ENCODE results near the gene PNPLA3.

PNPLA3 gene

GRCh38 chr22:43922123-43922522 is 1.5 kb upstream of the PNPLA3 start:
- H3K4me3 Mint-ChIP-seq: peak overlapping the region in 1 of 2 donors; percentile 80

GRCh38 chr22:43923191-43923590 is 414 bp upstream of the PNPLA3 start:
- Mint-ChIP-seq H3K27me3 (peaks cover 15 to 75% of the 10 kb centered on the region in 2 donors), H3K9me3 (no peaks in the 10 kb centered on the region), H3K27ac (no peak overlapping the region), H3K4me1 (ENCODE audit: low read depth in 2 of 2) (peaks cover 5 to 10% of the 10 kb centered on the region in 2 donors), H3K4me3 (peak overlapping the region; percentile 70 to 80), H3K36me3 (ENCODE audit: insufficient read depth) (peaks cover under 1% of the 10 kb centered on the region)
- DNase-seq (peak in 1 of 3 experiments; percentile 11), ATAC-seq (replicated peaks) (peak; percentile 41)

More at GRCh38 chr22:43922123-43922522, 1.5 kb upstream of the PNPLA3 start:
- H3K27ac Mint-ChIP-seq: no peak overlapping the region
- peaks cover 5 to 10% of the 10 kb centered on the region in 2 donors for H3K4me1 Mint-ChIP-seq (ENCODE audit: low read depth in 2 of 2)
- peaks cover 25 to 81% of the 10 kb centered on the region in 2 donors for H3K27me3 Mint-ChIP-seq
- H3K36me3 Mint-ChIP-seq (ENCODE audit: insufficient read depth): no peaks in the 10 kb centered on the region
- ATAC-seq (replicated peaks) (no peak), DNase-seq (no peak)
- no peaks in the 10 kb centered on the region for H3K9me3 Mint-ChIP-seq

DNA sequence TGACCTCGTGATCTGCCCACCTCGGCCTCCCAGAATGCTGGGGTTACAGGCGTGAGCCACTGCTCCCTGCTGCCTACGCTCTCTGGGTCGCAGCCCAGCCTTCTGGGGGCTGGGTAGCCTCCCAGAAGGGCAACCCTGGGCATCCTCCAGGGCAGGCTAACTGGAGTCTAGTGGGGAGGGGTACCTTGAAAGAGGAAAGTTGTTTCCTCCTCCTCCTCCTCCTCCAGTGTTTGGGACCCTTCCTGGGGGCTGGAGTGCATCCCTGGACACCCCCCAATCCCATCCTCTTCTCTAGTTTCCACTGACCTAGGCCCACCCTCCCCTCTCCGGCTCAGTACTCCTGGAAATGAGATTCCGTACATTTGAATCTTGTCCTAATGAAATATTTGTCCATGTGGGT is 1.3 kb downstream of the PNPLA3 start:
- peak overlapping the region; percentile 70 to 80 for H3K4me3 Mint-ChIP-seq
- H3K27me3 Mint-ChIP-seq: peaks cover 0 to 68% of the 10 kb centered on the region in 2 donors
- H3K27ac Mint-ChIP-seq: no peak overlapping the region

GRCh38 chr22:43925433-43926348 is 2.1 kb downstream of the PNPLA3 start:
- Mint-ChIP-seq H3K27ac (no peak overlapping the region), H3K4me1 (ENCODE audit: low read depth in 2 of 2) (peaks cover 5 to 10% of the 10 kb centered on the region in 2 donors), H3K27me3 (peaks cover 3 to 71% of the 10 kb centered on the region in 2 donors), H3K36me3 (ENCODE audit: insufficient read depth) (peaks cover 3% of the 10 kb centered on the region), H3K4me3 (peak overlapping the region; percentile 70 to 80), H3K9me3 (no peaks in the 10 kb centered on the region)
- ATAC-seq (replicated peaks) (no peak), DNase-seq (no peak)

More for the DNA sequence above, 1.3 kb downstream of the PNPLA3 start:
- ATAC-seq (replicated peaks): no peak
- H3K36me3 Mint-ChIP-seq (ENCODE audit: insufficient read depth): peaks cover 3% of the 10 kb centered on the region
- H3K4me1 Mint-ChIP-seq (ENCODE audit: low read depth in 2 of 2): peaks cover 5 to 10% of the 10 kb centered on the region in 2 donors
- DNase-seq: no peak
- no peaks in the 10 kb centered on the region for H3K9me3 Mint-ChIP-seq

GRCh38 chr22:43926349-43926710 is 2.7 kb downstream of the PNPLA3 start:
- no peak overlapping the region for H3K4me3 Mint-ChIP-seq
- DNase-seq (no peak), ATAC-seq (replicated peaks) (no peak)
- H3K27ac Mint-ChIP-seq: no peak overlapping the region
- H3K9me3 Mint-ChIP-seq: no peaks in the 10 kb centered on the region
- H3K36me3 Mint-ChIP-seq (ENCODE audit: insufficient read depth): peaks cover 3% of the 10 kb centered on the region
- H3K27me3 Mint-ChIP-seq: peaks cover 5 to 67% of the 10 kb centered on the region in 2 donors
- H3K4me1 Mint-ChIP-seq (ENCODE audit: low read depth in 2 of 2): peaks cover 5 to 10% of the 10 kb centered on the region in 2 donors

DNA sequence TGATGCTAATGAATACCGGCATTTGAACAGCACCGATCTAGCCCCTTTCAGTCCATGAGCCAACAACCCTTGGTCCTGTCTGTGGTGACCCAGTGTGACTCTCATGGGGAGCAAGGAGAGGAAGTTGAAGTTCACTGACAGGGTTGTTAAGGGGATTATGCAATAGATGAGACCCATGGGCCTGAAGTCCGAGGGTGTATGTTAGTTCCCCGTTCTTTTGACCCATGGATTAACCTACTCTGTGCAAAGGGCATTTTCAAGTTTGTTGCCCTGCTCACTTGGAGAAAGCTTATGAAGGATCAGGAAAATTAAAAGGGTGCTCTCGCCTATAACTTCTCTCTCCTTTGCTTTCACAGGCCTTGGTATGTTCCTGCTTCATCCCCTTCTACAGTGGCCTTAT is 4.9 kb downstream of the PNPLA3 start:
- H3K4me3 Mint-ChIP-seq: no peak overlapping the region
- no peak for ATAC-seq (replicated peaks)
- H3K27ac Mint-ChIP-seq: no peak overlapping the region
- peaks cover 6 to 58% of the 10 kb centered on the region in 2 donors for H3K27me3 Mint-ChIP-seq
- H3K4me1 Mint-ChIP-seq (ENCODE audit: low read depth in 2 of 2): peaks cover 0 to 6% of the 10 kb centered on the region in 2 donors
- H3K36me3 Mint-ChIP-seq (ENCODE audit: insufficient read depth): peaks cover 3% of the 10 kb centered on the region
- H3K9me3 Mint-ChIP-seq: no peaks in the 10 kb centered on the region
- DNase-seq: no peak

DNA sequence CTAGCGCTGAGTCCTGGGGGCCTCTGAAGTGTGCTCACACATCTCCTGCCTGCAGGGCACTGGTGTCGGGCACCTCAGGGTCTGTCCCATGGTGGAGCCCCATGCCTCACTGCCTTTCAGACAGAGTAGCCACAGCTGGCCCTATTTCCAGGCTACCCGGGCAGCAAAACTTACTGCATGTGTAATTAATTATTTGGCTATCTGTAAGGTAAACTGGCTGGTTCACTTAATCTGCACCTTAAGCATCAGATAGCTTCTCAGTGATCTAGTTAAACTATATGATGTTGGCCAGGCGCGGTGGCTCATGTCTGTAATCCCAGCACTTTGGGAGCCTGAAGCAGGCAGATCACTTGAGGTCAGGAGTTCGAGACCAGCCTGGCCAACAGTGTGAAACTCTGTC is 5.3 kb downstream of the PNPLA3 start:
- DNase-seq (no peak), ATAC-seq (replicated peaks) (no peak)

GRCh38 chr22:43931771-43932170 is 8.2 kb downstream of the PNPLA3 start:
- H3K27ac Mint-ChIP-seq: no peak overlapping the region
- H3K27me3 Mint-ChIP-seq: peaks cover 26 to 69% of the 10 kb centered on the region in 2 donors
- DNase-seq (no peak), ATAC-seq (replicated peaks) (no peak)
- no peak overlapping the region for H3K4me3 Mint-ChIP-seq
- no peaks in the 10 kb centered on the region for H3K4me1 Mint-ChIP-seq (ENCODE audit: low read depth in 2 of 2)
- H3K9me3 Mint-ChIP-seq: no peaks in the 10 kb centered on the region
- H3K36me3 Mint-ChIP-seq (ENCODE audit: insufficient read depth): peaks cover 3% of the 10 kb centered on the region

More for the DNA sequence above, 5.3 kb downstream of the PNPLA3 start:
- Mint-ChIP-seq H3K27ac (no peak overlapping the region), H3K27me3 (peaks cover 10 to 58% of the 10 kb centered on the region in 2 donors), H3K36me3 (ENCODE audit: insufficient read depth) (peaks cover 3% of the 10 kb centered on the region), H3K9me3 (no peaks in the 10 kb centered on the region), H3K4me3 (no peak overlapping the region), H3K4me1 (ENCODE audit: low read depth in 2 of 2) (peaks cover 0 to 5% of the 10 kb centered on the region in 2 donors)

DNA sequence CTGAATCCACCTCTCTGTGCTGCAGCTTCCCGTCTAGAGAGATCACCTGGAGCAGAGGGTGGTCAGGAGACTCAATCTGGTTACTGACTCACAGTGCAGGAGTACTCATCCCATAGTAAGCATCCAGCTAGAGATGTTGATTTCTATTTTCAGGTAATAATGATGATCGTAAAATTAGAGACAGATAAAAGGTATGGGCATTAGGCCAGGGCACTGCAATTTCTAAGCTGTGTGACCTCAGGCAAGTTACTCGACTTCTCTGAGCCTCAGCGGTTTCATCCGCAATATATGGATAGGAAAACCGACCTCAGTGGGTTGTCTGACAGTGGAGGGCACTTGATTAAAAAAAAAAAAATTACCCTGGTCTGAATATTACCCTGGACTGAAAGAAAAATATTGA is 17.8 kb downstream of the PNPLA3 start:
- Mint-ChIP-seq H3K4me3 (no peak overlapping the region), H3K9me3 (no peaks in the 10 kb centered on the region)

GRCh38 chr22:43944670-43945430 is 21.2 kb downstream of the PNPLA3 start:
- H3K9me3 Mint-ChIP-seq: no peaks in the 10 kb centered on the region
- DNase-seq (no peak), ATAC-seq (replicated peaks) (no peak)
- H3K4me1 Mint-ChIP-seq (ENCODE audit: low read depth in 2 of 2): peaks cover 0 to 4% of the 10 kb centered on the region in 2 donors
- H3K4me3 Mint-ChIP-seq: no peak overlapping the region
- H3K27me3 Mint-ChIP-seq: peaks cover 35 to 38% of the 10 kb centered on the region in 2 donors
- peaks cover 4% of the 10 kb centered on the region for H3K36me3 Mint-ChIP-seq (ENCODE audit: insufficient read depth)
- H3K27ac Mint-ChIP-seq: no peak overlapping the region

More for the DNA sequence above, 17.8 kb downstream of the PNPLA3 start:
- H3K4me1 Mint-ChIP-seq (ENCODE audit: low read depth in 2 of 2): peaks cover 0 to 4% of the 10 kb centered on the region in 2 donors
- H3K36me3 Mint-ChIP-seq (ENCODE audit: insufficient read depth): peaks cover 3% of the 10 kb centered on the region
- peaks cover 55 to 60% of the 10 kb centered on the region in 2 donors for H3K27me3 Mint-ChIP-seq
- H3K27ac Mint-ChIP-seq: no peak overlapping the region
- ATAC-seq (replicated peaks) (no peak), DNase-seq (no peak)

DNA sequence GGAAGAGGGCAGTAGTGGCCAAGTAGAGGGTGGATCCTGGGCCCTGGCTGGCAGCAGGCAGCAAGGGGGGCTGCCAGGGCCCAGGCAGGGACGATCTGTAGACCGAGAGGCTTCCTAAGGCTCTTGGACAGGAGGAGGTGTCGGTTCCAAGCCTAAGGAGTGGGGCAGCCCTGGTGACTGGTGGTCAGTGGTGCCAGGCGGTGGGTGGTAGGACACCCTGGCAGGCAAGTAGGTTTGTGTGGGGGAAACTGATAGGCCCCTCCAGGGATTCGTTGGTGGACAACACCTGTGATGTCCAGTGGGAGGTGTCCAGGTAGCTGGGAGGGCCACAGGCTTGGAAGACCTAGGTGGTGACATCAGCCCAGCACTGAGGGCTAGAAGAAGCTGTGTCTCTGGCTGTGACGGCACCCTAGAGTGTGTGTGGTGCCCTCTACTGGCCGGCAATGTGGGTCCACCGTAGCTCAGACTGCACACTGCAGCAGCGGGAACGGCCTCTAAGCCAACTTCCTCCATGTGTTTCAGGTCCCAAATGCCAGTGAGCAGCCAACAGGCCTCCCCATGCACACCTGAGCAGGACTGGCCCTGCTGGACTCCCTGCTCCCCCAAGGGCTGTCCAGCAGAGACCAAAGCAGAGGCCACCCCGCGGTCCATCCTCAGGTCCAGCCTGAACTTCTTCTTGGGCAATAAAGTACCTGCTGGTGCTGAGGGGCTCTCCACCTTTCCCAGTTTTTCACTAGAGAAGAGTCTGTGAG is 22.2 kb downstream of the PNPLA3 start:
- H3K4me1 Mint-ChIP-seq (ENCODE audit: low read depth in 2 of 2): peaks cover 0 to 4% of the 10 kb centered on the region in 2 donors
- H3K27me3 Mint-ChIP-seq: peaks cover 35 to 38% of the 10 kb centered on the region in 2 donors
- peaks cover 4% of the 10 kb centered on the region for H3K36me3 Mint-ChIP-seq (ENCODE audit: insufficient read depth)
- H3K27ac Mint-ChIP-seq: no peak overlapping the region
- DNase-seq (peak; percentile 56 to 65 (median 61)), ATAC-seq (replicated peaks) (peak; percentile 99)
- no peaks in the 10 kb centered on the region for H3K9me3 Mint-ChIP-seq
- no peak overlapping the region for H3K4me3 Mint-ChIP-seq

- H3K27ac Mint-ChIP-seq: no peak overlapping the region
- H3K4me3 Mint-ChIP-seq: no peak overlapping the region
- ATAC-seq (replicated peaks): peak; percentile 11
- H3K4me1 Mint-ChIP-seq (ENCODE audit: low read depth in 2 of 2): peaks cover 0 to 4% of the 10 kb centered on the region in 2 donors
- DNase-seq: no peak
- peaks cover 36 to 39% of the 10 kb centered on the region in 2 donors for H3K27me3 Mint-ChIP-seq
- no peaks in the 10 kb centered on the region for H3K9me3 Mint-ChIP-seq
- peaks cover 4% of the 10 kb centered on the region for H3K36me3 Mint-ChIP-seq (ENCODE audit: insufficient read depth)
These were observed 22.7 kb downstream of the PNPLA3 start for GRCh38 chr22:43946384-43946667.

DNA sequence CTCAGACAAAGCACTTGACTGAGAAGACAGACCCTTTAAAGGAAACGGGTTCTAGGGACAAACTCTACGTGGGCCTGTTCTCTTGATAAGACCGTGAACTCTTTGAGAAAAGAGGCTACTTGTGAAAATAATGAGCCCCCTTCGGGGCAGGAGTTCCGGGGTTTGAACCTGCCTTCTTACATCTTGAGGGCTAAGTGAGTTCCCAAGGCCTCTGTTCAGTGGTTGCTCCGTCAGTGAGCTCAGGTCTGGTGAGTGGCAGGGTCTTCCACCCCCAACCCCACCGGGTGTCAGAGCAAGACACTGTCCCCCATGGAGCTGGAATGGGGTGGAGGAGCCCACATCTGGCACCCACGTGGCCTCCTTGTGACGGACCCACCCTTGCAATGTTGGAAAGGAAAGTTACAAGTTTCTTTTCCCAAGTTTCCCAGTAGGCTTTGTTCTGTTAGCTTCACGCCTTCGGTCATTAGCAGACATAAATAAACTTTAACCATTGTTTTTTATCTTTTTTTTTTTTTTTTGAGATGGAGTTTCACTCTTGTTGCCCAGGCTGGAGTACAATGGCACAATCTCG is 25.3 kb downstream of the PNPLA3 start:
- Mint-ChIP-seq H3K27ac (no peak overlapping the region), H3K9me3 (no peaks in the 10 kb centered on the region), H3K36me3 (ENCODE audit: insufficient read depth) (peaks cover 4% of the 10 kb centered on the region), H3K27me3 (peaks cover 27 to 37% of the 10 kb centered on the region in 2 donors), H3K4me1 (ENCODE audit: low read depth in 2 of 2) (peaks cover 2 to 4% of the 10 kb centered on the region in 2 donors), H3K4me3 (no peak overlapping the region)
- ATAC-seq (replicated peaks): no peak
- no peak for DNase-seq

All from effector memory CD8-positive, alpha-beta T cell (primary cell).